ENCODE data around the gene SRRM4. TPM values are rescaled to one million over a fixed set of nuclear protein-coding genes. Genes with fewer than 3 reads are reported as not detected.

Gene SRRM4
- total RNA-seq, 1 experiment from 2014 or later: 1.4 TPM

- H2BK5ac ChIP-seq (ENCODE audit: insufficient read length, low read length): no peak overlapping the region
- Mint-ChIP-seq H3K4me3 (no peak overlapping the region; a peak in 1 of 5 replicates), H3K27me3 (ENCODE audit: low read depth) (peaks cover 3% of the 10 kb centered on the region; the same call in 1 of the 2 replicates), H3K36me3 (ENCODE audit: insufficient read depth in 1 of 3, low read depth in 3 of 3) (peaks cover 0 to 10% (median 10%) of the 10 kb centered on the region in 3 experiments; a peak in 4 of 7 replicates), H3K9me3 (no peaks in the 10 kb centered on the region; a peak in 1 of 5 replicates), H3K27ac (no peak overlapping the region; a peak in 1 of 7 replicates), H3K4me1 (peaks cover 4 to 11% of the 10 kb centered on the region in 2 experiments; a peak in 3 of 4 replicates)
- H2BK120ac ChIP-seq (ENCODE audit: low read depth, low read length, poor library complexity, severe bottlenecking): no peak overlapping the region
- peaks cover 13% of the 10 kb centered on the region for H3K9me3 ChIP-seq (ENCODE audit: control insufficient read depth, low read depth, low read length)
- H3T11ph ChIP-seq (ENCODE audit: low read length): no peak overlapping the region
- H4K91ac ChIP-seq (ENCODE audit: insufficient read length, low read depth, low read length): no peak overlapping the region
- no peak overlapping the region for H3K27ac ChIP-seq (ENCODE audit: insufficient read length, low read depth, low read length)
- no peak overlapping the region for H2BK15ac ChIP-seq (ENCODE audit: low read depth, low read length)
- no peaks in the 10 kb centered on the region for H3K23me2 ChIP-seq (ENCODE audit: insufficient read length, low read depth, low read length, poor library complexity, severe bottlenecking)
- no peak overlapping the region for H3K9ac ChIP-seq (ENCODE audit: extremely low read depth, insufficient read length, low read length)
- H2AK5ac ChIP-seq (ENCODE audit: insufficient read length, low read length): no peak overlapping the region
- no peaks in the 10 kb centered on the region for H4K20me1 ChIP-seq (ENCODE audit: control insufficient read depth, insufficient read depth, insufficient read length)
- no peak overlapping the region for H2BK12ac ChIP-seq (ENCODE audit: insufficient read length, low read depth, low read length)
- H3K79me1 ChIP-seq (ENCODE audit: insufficient read depth, low read depth, low read length, poor library complexity, severe bottlenecking): no peaks in the 10 kb centered on the region
- no peak for DNase-seq
- no peaks in the 10 kb centered on the region; the same call in 1 of the 2 replicates for H3K27me3 ChIP-seq (ENCODE audit: insufficient read depth, low read length)
- H2AFZ ChIP-seq (ENCODE audit: low read length): no peak overlapping the region
- no peak overlapping the region for H3K18ac ChIP-seq (ENCODE audit: insufficient read length, low read depth, low read length)
- no peaks in the 10 kb centered on the region for H3K4me1 ChIP-seq (ENCODE audit: insufficient read depth, low read length)
- no peak overlapping the region for H4K5ac ChIP-seq (ENCODE audit: insufficient read length, low read depth, low read length)
- H3K4me2 ChIP-seq (ENCODE audit: insufficient read depth, insufficient read length, low read length): no peak overlapping the region
- H3K79me2 ChIP-seq (ENCODE audit: insufficient read depth, low read length): no peaks in the 10 kb centered on the region
- H3K23ac ChIP-seq (ENCODE audit: insufficient read length, low read depth, low read length): no peak overlapping the region
- no peak overlapping the region for H3K56ac ChIP-seq (ENCODE audit: insufficient read length, low read depth, low read length)
- no peak overlapping the region for H2BK20ac ChIP-seq (ENCODE audit: low read depth, low read length, poor library complexity, severe bottlenecking)
- H3K14ac ChIP-seq (ENCODE audit: insufficient read depth, low read length): no peak overlapping the region
- no peak overlapping the region for H3K4ac ChIP-seq (ENCODE audit: low read depth, low read length)
- no peak overlapping the region for H4K8ac ChIP-seq (replicated peaks; ENCODE audit: insufficient read length, low read depth, low read length)
- no peak for TF ChIP-seq CTCF (conservative IDR thresholded peaks at IDR 0.05)
- 100% methylated on average over 3 of the region's 3 CpGs for WGBS (ENCODE audit: extremely low coverage, insufficient read length, low lambda C conversion rate)
Measured at GRCh38 chr12:119129827-119130434, 148.6 kb downstream of the SRRM4 start.

Data from H9 (cell line).